Stimulated activated CD4-positive, alpha-beta T cell treated with anti-CD3 and anti-CD28 coated beads, TNF-alpha, amount 100 ng/mL, for 1 hour (primary cell): ENCODE results near the gene CUL1.

Source experiments
- DNase-seq, 3 donors: peaks; one replicate each; pipeline ENCODE4 v3.0.0-alpha.2; 2020; ENCODE audit warnings: low read depth in 3 of 3, low spot score in 1 of 3

The CUL1 gene

DNA sequence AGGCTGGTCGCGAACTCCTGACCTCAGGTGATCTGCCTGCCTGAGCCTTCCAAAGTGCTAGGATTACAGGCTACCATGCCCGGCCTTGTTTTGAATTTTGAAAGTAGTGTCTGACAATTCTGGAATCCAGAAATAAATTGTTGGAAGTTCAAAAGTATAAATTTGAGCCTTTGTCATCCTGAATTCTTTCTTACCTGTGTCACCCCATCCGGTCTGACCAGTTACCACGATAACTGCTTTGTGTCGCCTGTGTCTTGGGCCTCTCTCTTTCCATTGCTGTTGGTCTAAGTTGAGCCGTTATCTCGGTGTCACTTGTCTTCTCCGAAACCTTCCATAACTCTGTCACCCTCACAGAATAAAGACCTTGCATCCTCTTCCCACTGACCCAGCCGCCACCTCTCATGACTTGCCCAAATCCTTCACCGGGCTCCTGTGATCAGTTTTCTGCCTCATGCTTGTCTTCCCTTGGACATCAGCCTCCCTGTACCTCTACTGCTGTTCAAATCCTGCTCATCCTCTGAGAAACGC is 18.6 kb downstream of the CUL1 start:
- no peak for DNase-seq

DNA sequence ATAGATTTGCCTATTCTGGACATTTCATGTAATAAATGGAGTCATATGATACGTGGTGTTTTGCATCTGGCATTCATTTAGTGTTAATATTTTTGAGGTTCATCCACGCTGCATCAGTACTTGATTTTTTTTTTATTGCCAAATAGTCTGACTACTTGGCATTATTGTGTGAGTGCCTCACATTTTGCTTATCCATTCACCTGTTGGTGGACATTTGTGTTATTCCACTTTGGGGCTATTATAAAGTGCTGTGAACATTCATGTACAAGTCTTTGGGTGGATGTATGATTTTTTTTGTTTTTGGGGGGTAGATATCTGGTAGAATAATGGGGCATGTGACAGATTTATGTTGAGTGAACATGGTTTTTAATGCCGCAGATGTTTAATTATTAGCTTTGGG is 19.7 kb downstream of the CUL1 start:
- DNase-seq, result no peak

DNA sequence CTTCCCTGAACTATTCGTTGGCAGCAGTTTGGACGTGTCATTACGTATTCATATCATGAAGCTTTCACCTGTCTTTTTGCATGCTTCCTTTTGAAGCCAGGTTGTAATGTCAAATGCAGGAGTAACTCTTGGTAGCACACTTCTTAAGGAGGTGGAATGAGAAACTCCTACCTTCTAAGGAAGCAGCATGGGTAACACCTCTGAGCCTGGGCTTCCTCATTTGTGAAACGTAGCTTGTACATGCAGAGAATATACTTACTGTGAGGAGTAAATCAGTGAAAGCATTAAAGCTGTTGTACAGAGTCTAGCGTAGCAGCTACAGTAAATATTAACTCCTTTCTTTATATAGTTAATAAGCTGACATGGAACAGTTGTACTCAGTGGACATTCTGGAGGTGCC is 21.1 kb downstream of the CUL1 start:
- DNase-seq, result no peak

DNA sequence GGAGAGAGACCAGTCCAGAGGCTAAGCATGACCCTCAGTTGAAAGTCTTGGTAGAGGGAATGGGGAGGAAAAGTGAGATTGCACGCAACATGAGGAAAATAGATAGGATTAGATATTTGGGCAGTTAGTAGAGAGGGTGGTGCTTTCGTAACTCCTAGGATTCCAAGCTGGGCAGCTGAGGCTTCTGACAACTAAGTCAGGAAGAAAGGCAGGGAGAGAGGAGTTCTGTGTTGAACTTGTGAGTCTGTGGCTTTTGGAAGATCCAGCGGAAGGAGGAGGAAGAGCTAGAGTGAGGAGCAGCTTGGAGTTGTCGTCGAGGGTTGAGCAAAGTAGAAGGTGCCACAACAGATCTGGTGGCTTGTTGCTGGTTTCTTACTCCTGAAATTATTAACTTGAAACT is 21.8 kb downstream of the CUL1 start:
- DNase-seq, result no peak

DNA sequence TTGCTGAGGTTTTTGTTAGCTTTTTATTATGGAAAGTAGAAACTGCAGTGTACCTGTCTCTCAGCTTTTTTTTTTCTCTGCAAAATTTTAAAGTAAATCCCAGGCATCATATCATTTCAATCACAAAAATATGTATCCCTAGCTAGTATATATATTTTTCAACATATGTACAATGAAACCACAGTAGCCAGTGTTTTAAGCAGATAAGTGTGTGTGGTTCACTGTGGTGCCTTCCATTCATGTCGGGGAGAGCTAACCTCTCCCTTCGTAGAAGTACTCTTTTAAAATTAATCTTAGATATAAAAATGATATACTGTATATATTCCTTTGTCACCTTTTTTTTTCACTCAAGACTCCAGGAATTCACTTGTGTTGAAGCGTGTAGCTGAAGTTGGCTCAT is 22.7 kb downstream of the CUL1 start:
- DNase-seq, result no peak

DNA sequence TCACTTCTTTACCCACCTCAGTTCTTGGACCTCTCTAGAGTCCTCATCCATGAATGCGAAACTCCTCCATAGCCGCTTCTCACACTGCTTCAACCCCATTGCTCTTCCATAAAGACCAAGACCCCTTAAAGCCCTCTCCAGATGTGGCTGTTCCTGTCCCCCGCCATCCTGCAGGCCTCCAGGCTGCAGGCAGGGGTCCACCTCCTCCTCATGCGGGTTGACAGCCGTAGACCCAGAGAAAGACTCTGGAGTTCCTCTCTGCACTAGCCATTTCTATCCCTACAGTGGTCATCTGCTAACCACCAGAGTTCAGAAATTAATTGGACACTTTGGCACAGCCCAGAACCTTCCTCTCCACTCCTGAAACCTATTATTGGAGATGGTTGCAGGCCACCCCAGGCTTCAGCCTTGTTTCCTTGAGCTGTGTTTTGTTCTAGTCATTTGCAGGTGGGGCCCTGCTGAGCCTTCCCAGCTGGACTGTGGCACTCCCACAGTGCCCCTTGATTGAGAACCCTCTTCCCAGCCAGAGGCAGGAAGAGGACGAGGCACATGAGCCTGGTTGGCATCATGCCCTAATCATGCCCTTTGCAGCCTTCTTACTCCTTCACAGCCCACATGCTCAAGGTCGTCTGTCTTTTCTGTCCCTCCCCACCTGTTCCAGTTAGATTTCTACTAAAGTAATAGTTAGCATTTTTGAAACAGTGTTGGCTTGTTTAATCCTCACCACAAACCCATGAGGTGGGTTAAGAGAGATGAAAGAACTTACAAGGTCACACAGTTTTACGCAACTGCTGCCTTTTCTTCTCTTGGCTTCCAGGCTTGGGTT is 23.9 kb downstream of the CUL1 start:
- DNase-seq, result no peak

DNA sequence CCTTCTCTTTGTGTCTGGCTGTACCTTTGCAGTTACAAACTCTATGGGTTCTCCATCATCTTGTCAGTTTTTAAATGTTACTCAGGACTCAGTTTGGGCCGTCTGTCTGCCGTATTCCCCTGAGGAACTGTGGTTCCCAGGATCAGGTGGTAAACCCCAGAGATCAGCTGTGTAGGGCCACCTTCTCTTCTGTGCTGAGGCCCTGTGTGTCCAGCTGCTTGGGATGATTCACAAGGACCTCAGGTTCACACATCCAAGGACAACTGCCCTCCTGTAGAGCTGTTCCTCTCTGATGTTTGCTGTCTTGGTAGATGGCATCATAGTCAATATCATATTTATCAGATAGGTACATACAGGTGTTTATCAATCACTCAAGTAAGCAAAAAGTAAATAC is 24.5 kb downstream of the CUL1 start:
- no peak for DNase-seq

DNA sequence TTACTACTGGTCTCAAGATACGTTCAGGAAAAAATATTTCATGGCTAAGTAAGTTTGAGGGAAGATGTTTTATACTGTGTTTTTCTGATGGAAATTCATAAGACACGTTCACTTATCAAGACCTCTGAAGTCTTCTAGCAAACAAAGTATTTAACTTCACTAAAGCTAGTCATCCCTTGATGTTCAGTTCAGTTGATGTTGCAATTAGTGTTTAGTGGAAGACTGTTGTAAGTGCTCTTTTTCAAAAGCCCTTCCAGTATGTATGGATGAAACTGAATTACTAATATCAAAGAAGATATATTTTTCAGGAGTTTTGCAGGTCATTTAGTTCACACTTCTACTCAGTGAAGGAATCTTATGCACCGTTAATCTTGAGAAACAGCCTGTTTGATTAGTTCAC is 25.1 kb downstream of the CUL1 start:
- no peak for DNase-seq

DNA sequence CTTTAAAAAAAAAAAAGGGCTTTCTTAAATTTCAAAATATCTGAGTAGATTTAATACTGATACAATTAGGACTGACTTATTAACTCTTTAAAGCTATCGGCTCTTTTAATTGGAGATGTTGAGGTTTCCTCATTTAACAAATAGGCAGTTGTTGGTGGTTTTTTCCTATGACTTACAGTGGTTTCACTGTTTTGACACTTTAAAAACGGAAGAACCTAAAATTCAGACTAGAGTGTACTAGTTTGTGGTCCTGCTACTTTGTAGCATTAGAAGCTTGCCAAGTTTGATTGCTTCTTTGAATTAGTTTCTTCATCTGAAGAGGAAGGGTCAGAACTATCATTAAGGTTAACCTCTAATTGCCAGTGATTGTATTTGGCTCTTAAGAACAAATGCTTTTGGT is 27.7 kb downstream of the CUL1 start:
- no peak for DNase-seq

DNA sequence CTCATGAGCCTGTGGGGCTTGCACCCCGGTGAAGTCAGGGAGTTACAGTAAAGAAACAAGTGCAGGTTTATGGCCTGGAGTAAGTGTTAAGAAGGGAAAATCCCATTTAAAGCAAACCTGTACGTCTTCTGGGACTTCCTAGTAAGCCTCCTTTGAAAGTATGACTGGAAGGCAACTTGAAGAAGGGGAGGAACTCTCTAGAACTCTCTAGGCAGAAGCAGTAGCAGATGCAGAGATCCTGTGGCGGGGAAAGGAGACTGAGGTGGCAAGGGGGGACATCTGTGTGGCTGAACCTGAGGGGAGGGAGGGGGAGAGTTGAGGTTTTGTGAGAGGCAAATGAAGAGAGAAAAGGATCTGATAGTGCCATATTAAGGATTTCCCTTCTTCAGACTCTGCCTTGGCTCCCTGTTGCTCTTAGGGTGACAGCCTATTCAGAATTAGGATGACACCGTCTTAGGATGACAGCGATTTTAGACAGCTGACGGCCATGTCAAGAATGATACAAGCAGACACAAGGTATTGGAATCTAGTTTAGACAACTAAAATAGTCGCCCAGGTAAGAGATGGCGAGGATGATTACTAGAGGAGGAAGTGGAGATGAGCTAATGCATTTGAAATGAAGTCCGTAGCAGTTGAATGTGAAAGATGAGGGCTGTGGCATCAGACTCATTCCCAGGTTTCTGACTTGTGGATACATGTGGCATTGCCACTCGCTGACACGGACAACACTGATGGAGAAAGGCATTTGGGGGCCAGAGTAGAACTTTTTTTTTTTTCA is 29.0 kb downstream of the CUL1 start:
- DNase-seq, result no peak

DNA sequence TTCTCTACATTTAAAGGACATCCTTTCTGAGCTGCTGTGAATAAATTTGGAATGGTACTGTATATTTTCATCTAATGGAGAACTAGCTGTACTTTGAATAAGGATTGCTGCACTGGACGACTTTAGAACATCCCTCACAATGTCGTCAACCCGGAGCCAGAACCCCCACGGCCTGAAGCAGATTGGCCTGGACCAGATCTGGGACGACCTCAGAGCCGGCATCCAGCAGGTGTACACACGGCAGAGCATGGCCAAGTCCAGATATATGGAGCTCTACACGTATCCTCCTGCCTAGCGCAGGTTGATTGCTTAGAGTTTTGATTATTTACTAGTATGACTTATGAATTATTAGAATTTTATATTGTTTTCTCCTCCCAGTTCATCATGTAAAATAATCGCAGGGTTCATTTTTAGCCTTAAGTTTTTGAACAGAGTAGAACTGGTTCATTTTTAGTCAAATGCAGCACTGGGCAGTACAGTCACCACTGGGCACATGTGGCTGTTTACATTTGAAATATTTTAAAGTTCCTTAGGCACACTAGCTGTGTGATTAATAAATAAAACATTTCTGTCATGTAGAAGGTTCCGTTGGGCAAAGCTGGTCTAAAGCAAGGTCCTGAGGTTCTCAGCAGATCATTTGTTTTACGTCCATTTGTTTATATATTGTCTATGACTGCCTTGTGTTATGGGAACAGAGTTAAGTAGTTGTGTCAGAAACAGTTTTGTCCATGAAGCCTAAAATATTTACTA is 31.5 kb downstream of the CUL1 start:
- no peak for DNase-seq

DNA sequence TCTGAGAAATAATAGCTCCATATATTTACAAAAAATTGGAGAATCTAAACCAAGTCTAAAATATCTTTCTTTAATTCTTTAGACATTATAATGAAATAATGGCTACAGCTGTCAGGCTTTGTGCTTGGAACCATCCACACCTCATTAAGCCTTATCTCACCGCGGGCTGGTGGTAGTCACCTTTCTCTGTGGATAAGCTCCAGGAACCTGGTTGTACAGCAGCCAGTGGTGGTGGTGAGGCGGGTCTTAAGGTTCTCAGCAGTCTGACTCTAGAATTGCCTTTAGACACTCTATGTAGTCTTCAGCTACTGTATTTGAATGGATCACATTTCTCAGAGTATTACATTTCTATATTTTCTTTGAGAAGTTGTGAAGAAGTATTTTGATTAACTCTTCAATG is 34.2 kb downstream of the CUL1 start:
- DNase-seq, result no peak

DNA sequence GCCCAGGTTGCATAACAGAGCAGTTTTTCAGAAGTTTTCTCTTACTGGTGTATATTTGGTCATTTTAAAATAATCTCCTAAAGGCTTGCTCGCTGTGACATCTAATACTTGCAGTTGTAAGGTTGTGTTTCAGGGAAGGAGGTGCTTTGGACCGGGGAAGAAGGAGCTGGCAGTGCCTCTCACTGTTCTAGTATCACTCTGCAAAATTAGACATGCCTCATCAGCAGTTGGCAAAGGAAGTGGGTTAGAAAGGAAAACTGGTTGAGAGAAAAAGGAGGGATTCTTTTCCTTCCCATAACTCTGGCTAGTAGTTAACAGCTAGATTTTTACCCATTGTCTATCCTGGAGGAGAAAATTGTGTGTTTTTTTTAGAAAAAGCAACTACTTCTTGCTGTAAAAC is 34.8 kb downstream of the CUL1 start:
- no peak for DNase-seq

DNA sequence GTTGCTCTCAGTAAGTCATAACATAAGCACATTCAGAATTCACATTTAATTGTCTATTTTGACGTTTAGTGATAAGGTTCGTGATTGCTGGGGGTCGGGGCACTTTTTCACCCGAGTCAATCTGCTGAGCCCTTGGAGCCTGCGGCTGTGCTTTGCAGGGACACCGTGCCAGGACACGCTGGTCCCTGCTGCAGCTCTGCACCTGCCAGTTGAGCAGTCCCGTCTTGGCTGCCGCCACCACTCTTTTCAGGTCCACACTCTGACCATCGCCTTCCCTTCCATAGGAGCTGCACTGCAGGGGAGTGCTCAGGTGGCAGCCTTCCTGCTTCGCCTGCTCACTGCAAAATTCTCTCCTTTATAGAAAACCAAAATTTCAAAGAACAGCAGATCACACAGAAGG is 36.4 kb downstream of the CUL1 start:
- no peak for DNase-seq

DNA sequence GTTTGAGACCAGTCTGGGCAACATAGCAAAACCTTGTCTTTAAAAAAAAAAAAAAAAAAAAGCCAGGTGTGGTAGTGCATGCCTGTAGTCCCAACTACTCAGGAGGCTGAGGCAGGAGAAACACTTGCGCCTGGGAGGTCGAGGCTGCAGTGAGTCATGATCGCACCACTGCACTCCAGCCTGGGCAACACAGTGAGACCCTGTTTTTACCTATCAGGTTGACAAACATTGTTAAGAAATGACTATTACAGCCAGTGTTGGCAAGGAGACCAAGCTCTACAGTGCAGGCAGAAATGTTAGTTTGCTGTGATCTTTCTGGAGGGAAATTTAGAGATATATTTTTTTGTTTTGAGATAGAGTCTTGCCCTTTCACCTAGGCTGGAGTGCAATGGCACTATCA is 37.3 kb downstream of the CUL1 start:
- DNase-seq, result no peak

DNA sequence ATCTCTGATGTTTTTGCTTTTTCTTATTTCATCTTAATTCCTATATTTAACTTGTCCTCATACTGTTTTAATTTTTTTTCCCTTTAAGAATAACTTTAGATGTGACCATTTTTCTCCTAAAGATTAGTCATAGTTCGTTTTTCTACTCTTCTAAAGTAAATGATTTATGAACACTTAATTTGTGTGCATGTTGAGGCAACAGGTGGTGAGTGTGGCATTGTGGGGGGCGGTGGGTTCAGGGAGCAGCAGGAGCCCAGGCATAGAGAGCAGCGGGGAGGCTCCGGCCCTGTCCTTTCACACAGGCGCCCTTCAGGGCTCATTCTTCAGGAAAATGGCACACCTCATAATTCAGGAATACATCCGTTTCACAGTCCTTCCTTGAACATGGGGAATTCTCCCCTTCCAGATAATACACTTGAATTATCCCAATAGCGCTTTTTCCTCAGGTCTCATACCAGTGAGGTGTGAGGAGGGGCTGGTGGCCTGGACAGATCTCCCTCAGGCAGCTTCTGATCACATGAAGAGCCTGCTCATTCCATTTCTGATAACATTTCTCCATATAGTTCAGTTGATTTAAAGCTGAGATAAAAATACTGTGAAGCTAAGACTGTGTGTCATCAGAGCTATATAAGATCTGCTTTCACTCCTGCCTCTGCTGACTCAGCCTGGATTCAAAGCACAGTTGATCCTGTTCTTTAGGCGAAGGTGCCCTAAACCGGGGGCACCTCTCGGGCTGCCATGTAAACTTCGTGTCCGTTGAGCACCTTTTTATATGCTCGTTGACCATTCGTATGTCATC is 40.2 kb downstream of the CUL1 start:
- DNase-seq, result no peak

DNA sequence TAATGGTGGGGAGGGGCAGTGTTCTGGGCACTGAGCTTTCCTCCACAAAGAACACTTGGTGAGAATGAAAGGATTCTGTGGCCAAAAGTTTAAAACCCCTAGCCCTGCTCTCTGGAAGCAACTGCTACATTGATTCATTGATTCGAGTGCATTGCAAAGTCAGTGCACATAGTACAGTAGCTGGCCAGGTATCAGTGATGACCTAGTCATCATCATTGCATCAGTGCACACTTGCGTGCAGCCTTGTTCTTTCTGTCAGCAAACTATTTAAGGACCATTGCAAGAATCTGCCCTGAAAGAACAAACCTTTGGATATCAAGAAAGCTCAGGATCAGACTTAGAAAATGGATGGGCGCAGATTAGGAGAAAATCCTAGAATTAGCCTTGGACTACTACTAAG is 47.4 kb downstream of the CUL1 start:
- no peak for DNase-seq

DNA sequence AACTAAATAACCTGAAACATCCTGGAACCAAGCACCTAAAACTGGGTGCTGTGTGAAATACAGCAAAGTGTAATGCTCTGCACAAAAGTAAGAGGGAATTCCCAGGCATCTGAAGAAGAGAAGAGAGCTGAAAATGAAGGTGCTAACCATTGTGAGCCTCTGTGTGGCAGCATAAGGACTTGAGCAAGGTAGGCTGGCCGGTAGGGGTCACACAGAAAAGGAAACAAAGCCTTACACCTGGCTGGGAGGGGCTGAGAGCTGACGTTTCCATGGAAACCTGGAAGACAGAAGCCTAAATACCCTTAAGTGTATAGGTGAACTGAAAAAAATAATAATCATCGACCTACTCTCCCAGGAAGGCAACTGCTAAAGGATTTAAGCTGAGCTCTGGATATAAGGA is 48.6 kb downstream of the CUL1 start:
- DNase-seq, result no peak

DNA sequence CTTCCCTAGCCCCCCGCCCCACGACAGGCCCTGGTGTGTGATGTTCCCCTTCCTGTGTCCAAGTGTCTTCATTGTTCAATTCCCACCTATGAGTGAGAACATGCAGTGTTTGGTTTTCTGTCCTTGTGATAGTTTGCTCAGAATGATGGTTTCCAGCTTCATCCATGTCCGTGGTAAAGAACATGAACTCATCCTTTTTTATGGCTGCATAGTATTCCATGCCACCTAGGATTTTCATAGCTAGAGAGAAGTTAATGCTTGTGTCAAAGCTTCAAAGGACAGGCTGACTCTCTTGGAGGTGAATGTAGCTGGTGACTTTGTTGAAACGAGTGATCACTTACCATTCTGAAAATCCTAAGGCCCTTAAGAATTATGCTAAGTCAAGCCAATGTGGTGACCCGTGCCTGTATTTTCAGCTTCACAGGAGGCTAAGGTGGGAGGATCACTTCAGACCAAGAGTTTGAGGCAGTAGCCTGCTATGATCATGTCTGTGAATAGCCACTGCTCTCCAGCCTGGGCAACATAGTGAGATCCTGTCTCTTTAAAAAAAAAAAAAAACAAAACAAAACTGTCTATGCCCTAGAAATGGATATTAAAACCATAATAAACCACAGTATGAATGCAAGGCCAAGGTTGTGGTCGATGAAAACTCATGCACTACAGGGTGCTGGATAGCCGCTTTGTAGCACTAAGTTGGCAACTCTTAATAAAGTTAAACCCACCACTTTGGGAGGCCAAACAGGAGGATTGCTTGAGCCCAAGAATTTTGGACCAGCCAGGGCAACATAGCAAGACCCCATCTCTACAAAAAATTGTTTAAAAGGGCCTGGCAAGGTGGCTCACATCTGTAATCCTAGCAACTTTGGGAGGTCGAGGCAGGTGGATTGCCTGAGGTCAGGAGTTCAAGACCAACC is 52.0 kb downstream of the CUL1 start:
- no peak for DNase-seq

DNA sequence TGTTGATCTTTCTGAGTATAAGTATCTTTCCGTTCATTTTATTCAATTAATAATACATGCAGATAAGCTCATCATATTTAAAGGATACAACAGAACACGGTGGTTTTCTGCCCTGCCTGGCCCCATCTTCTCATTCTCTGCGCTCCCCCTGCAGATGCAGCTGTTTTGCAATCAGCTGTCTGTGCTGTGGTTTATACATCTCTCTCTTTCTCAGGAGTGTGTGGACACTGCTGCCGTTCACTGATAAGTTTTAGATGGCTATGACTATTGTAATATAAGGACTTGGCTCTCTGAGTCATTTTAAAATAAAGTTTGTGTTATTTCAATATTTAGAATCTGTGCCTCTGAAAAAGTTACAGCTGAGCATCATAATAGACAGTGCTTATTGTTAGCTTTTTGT is 54.5 kb downstream of the CUL1 start:
- DNase-seq, result no peak
